Stimulated activated CD4-positive, alpha-beta T cell treated with anti-CD3 and anti-CD28 coated beads, Interleukin-4, amount 100 ng/mL, for 1 hour (primary cell): Measurements from ENCODE around the gene PREX1.

Experiments
- DNase-seq: peaks from one replicate; pipeline ENCODE4 v3.0.0-alpha.2; 2020

Gene PREX1

DNA sequence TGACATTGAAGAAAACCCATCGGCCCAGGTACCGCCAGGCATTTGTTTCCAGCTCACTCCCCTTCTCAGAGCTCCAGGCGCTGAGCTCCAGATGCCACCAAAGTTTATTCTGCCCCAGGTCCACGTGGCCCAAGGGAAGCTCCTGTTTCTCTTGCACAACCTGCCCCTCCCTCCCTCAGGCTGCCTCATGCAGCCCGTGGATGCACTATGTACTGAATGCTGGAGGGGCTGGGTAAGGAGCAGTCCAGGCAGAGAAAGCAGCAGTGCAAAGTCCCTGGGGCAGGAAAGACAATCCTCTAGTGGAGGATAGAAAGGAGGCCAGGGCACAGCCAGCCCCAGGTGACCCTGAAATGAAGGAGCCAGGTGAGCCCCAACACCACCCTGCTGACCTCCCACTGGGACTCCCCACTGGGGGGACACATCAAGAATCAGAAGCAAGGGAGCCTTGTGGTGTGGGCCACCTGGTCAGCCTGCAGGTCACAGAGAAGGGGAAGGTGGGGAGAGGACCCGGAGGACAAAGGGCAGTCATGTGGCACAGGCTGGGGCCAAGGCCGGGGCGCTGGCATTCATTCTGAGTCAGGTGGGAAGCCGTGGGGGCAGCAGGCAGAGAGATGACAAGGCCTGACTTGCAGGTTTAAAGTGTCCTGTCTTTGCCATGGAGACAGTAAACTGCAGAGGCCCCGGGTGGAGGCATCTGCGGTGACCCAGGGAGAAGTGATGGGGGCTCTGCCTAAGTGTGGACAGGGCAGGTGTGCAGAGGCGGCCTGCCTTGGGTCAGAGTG, 230.1 kb downstream of the PREX1 start:
- DNase-seq: no peak

DNA sequence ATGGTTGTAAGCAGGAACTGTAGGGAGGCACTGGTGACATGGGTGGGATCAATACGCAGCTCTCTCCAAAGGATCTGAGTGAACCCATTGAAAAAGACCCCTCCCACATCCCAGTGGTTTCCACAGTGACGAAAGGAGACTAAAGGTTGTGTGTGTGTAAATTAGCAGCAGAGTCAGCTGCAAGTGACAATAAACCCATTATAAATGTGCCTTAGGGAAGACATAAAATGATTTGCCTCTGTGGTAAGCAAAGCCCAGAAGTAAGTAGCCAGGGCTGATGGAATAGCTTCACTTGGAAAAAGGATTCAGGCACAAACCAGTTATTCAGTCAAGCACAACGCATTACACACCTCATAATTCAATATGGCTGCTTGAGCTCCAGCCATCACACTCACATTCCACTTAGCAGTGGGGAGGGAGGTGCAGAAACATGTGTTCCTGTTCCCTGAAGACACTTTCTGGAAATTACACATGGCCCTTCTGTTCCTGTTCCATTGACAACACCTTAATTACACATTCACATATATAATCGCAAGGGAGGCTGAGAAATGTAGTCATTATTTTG, 231.4 kb downstream of the PREX1 start:
- DNase-seq: no peak

DNA sequence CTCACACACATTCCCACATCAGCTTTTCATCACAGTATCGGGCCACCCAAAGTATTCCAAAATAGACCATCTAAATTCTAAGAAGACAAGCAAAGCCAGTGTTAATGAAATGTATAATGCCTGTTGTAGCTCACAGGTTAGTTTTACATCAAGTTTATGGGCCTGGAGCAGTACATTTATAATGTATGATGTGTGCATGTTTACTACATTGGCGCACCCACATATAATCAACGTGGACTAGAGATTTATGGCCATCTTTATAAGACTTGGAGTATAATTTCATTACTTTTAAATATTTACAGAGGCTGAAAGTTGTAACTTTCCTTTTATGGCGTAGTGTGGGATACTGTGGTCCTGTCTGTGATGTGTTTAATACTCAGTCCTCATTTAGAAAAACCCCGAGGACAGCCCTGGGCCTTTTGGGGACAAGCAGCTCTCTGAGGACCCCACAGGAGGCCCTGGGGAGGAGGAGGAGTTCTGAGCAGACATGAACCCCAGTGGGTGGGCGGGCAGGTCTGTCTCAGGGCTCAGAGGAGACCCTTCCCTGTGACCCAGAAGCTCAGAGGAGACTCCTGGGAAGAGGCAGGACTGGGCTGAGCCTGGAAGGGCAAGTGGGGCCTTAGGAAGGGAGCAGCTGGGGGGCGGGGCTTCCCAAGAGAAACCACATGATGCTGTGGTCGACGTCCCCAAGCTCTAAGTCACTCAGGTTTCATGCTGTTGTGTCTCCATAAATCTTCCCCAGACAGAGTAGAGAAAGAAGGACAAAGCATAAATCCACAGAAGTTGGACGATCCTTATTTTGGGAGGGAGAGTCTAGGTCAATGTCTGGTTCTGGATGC, 232.1 kb downstream of the PREX1 start:
- no peak for DNase-seq

DNA sequence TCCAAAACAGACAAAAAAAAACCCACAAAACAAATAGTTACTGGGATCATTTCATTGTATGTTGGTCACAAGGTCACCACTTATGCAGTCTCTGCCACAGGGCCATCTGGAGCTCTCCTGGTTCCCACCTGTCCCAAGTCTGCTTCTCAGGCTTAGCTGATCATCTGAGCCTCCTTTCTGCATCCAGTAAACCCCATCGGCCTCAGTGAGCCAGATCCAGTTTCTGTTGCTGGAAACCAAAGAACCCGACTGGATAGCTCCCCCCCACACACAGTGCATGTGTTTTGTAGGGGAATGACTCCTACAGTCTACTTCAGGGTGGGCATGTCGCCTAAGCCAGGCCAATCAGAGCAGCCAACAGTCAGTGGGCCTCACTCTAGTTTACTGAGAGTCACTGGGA, 233.3 kb downstream of the PREX1 start:
- DNase-seq: no peak

DNA sequence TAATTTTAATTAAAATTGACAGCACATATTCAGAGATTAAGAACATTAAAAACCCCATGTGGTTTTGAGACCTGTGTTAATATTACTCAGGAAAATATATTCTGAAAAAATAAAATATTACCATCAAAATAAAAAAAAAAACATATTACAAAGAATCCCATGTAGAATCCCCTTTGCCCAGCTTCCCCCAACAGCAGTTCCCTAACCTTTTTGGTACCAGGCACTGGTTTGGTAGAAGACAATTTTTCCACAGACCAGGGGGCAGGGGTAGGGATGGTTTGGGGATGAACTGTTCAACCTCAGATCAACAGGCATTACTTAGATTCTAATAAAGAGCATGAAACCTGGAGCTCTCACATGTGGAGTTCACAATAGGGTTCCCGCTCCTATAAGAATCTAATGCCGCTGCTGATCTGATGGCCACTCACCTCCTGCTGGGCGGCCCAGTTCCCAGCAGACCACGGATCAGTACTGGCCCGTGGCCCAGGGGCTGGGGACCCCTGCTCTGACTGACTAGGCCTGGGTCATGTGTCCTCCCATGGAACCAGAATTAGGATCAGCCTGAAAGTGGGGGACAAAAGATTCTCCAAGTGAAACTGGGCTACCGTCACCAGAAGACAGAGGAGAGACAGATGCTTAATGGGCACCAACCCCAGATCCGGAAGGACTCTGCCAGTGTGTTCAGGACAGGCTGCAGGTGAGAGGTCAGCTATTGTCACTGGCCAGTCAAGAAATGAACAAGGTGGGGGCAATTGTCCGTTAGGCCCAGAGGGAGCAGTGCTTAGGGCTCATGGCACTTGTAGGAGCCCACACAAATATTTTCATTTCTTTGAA, 235.5 kb downstream of the PREX1 start:
- no peak for DNase-seq

DNA sequence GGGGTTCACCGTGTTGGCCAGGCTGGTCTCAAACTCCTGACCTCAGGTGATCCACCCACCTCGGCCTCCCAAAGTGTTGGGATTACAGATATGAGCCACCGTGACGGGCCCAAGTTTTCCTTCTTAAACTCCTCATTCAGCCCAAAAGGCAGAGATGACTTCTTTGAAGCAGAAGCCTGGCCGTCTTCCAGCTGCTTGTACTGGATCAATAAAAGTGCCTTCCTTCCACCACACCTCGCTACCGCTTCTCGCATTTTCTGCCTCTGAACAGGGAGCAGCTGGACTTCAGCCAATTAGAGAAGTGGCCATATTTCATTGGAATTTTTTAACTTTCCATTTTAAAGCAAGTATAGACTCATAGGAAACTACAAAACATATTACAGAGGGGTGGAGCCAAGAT, 241.1 kb downstream of the PREX1 start:
- no peak for DNase-seq

DNA sequence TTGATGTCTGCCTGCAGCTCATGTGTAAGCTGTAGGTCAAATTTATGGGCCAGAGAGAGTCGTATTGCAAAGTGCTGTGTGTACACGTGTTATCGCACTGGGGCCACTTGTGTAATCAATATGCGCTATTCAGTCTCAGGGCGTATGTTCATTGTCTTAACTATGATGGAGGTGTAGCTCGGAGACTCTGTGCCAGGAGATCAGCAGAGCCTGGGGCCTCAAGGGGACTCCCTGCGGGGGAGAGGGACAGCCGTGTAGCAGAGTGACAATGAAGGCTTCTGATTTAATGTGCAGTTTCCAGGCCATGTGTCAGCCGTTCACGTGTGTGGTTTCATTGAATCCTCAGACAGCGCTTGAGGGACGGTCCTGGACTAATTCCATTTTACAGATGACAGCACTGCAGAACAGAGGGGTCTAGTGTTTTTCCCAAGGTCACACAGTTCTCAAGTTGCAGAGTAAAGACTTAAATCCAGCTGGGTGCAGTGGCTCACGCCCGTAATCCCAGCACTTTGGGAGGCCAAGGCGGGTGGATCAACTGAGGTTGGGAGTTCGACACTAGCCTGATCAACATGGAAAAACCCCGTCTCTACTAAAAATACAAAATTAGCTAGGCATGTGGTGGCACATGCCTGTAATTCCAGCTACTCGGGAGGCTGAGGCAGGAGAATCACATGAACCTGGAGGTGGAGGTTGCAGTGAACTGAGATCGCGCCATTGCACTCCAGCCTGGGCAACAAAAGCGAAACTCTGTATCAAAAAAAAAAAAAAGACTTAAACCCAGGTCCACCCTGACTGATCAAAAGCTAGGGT, 242.5 kb downstream of the PREX1 start:
- no peak for DNase-seq

DNA sequence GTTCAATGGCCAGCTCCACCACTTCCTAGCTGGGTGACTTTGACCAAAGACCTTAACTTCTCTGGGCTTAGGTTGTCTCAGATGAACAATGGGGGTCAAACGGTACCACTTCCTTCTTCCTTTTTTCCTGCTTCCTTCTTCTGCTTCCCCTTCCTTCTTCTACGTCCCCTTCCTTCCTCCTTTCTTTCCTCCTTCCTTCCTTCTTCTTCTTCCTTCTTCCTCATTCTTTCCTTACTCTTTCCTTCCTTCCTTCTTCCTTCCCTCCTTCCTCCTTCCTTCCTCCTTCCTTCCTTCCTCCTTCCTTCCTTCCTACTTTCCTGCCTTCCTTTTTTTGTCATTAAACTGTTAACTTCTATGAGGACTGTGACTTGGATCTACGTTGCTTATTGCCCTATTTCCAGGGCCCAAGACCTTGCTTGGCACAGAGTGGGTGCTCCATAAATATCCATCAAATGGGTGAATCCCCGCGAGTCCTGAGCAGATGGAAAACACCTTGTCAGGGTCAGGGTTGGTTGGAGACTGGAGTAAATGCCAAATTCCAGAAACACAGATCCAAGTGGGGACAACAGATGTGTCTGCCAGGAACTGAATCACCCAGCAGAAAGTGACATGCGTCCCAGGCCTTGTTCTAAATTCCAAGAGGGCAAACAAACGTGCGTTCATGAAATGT, 243.3 kb downstream of the PREX1 start:
- DNase-seq: no peak

DNA sequence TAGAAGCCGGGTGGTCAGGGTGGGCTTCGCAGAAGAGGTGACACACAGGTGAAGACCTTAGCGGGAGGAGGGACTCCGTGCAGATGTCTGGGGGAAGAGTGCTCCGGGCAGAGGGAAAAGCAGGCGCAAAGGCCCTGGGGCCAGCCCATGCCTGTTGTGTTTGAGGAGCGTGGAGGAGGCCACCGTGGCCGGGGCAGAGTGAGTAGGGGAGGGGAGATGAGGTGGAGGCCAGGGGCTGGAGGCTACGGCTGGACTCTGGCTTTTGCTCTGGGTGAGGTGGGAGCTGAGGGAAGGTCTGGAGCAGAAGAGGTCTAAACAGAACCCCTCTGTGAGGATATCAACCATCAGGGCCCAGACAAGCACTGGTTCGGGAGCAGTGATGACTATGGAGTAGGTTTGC, 244.0 kb downstream of the PREX1 start:
- DNase-seq: no peak

DNA sequence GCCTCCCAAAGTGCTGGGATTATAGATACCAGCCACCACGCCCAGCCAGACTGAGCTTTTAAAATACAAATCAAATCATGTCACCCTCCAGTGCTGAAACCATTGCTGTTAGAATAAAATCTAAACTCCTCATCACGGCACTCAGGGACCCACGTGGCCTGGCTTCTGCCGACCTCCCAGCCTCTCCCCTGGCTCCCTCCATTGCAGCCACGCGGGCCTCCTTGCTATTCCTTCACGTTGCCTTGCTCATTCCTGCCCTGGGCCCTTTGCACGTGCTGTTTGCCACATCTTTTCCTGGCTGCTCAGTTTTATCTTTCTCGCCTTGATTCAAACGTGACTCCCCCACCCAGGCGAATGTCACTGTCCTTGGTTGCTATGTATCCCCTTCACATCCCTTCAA, 244.6 kb downstream of the PREX1 start:
- DNase-seq: no peak

DNA sequence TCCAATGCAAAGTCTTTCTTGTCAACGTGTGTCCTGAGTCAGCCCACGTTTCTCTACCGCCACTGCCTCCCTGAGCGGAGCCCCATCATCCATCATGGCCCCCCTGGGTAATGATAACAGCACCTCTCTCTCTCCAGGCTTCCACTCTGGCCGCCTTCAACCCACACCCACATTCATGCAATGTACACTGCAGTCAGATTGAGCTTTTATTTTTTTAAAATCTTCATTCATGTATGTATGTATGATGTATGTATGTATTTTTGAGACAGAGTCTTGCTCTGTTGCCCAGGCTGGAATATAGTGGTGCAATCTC, 245.2 kb downstream of the PREX1 start:
- DNase-seq: no peak

DNA sequence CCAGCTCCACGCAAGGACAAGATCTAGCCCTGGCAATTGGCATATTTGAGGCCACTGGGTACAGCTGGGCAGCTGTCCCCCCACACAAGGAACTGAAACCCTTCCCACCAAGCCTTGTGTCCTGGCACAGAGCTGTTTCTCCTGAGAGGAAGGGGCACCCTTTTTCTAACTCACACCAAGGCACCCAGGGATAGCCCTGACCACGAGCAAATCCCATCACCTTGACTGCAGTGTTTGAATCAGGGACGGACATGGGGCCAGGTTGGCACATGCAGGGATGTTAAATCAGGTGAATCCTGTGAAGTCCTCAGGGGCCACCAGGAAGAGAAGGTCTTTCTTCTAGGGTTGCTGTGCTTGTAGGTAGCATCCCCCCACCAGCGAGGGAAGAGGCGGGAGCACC, 246.6 kb downstream of the PREX1 start:
- DNase-seq: no peak

DNA sequence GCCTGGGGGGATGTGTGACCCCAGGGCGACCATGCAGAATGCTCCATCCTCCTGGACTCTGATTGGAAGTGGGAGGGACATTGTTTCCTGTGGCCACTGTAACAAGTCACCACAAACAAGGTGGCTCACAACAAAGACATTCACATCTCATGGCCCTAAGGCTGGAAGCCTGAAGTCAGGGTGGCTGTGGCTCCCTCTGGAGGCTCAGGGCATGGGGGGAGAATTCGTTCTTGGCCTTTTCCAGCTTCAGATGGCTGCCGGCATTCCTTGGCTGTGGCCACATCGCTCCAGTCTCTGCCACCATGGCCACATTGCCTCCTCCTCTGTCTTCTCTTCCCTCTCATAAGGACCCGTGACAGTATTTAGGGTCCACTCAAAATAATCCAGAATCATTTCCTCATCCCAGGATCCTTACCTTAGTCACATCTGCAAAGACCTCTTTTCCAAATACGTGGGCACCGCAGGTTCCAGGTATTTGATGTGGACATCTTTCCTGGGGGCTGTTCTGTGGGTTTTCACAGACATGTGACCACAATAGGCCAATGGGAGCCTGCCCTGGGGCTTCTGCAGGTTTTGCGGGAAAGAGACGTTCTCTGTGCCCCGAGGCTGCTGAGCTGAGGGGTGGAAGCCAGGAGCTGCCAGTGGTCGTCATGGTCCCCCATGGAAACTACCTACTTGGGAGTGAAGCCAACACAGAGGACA, 249.3 kb downstream of the PREX1 start:
- DNase-seq: no peak

DNA sequence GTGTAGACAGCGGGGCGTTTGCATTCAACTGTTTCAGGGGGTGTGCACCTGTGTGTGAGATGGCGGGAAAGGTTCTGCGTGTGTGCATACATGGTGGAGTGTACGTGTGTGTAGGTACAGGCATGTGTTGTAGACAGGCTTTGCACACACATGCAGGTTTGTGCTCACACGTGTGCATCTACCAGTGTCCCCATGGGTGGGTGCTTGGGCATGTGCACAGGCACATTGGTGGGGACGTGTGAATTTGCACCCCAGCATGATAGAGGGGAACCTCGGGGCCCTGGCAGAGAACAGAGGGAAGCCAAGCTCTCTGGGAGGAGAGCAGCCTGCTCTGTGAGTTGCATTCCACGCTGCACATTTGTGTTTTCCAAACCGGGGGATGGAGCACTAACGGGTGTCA, 250.2 kb downstream of the PREX1 start:
- no peak for DNase-seq

DNA sequence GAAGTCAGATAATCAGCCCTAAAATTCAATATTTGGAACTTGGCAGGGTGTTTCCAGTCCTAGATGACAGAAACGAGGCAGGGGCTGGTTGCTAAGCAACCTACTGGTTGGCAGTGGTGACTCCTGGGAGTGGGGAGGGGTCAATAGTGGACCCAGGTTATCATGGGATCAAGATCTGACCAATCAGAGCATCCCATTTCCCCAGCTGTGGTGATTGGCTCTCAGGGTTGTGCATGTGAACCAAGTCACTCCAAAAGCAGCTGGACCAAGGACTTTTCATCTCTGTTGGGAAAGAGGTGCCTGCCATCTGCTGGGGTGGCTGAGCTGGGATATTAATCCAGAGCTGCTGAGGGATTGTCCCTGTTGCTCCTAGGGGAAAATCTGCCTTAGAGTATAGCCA, 253.4 kb downstream of the PREX1 start:
- no peak for DNase-seq
